Measurements from ENCODE around the gene OSBPL6. TPM values are rescaled to one million over a fixed set of nuclear protein-coding genes. Genes with fewer than 3 reads are reported as not detected.

Gene OSBPL6
- total RNA-seq, 1 donor from 2014 or later, result 3.6 TPM

- TF ChIP-seq CTCF (IDR thresholded peaks at IDR 0.05; ENCODE audit: insufficient read depth, low read length, poor library complexity, severe bottlenecking), result no peak
- Histone ChIP-seq H3K4me3 (ENCODE audit: low read depth, low read length) (no peak overlapping the region), H3K36me3 (ENCODE audit: control insufficient read depth, insufficient read depth, low read length) (no peaks in the 10 kb centered on the region), H3K27me3 (ENCODE audit: control insufficient read depth, insufficient read depth, low read length) (no peaks in the 10 kb centered on the region)
- no peak for DNase-seq (ENCODE audit: low read depth)
These were observed 40.3 kb downstream of the OSBPL6 start for GRCh38 chr2:178234648-178235047.

GRCh38 chr2:178237488-178238153 lies 43.3 kb downstream of the OSBPL6 start:
- no peak for DNase-seq (ENCODE audit: low read depth)
- no peak for TF ChIP-seq CTCF (IDR thresholded peaks at IDR 0.05; ENCODE audit: insufficient read depth, low read length, poor library complexity, severe bottlenecking)
- no peaks in the 10 kb centered on the region for H3K36me3 ChIP-seq (ENCODE audit: control insufficient read depth, insufficient read depth, low read length)
- no peaks in the 10 kb centered on the region for H3K27me3 ChIP-seq (ENCODE audit: control insufficient read depth, insufficient read depth, low read length)
- H3K4me3 ChIP-seq (ENCODE audit: low read depth, low read length), result no peak overlapping the region

- H3K36me3 ChIP-seq (ENCODE audit: control insufficient read depth, insufficient read depth, low read length), result no peaks in the 10 kb centered on the region
- no peak overlapping the region for H3K4me3 ChIP-seq (ENCODE audit: low read depth, low read length)
- TF ChIP-seq CTCF (IDR thresholded peaks at IDR 0.05; ENCODE audit: insufficient read depth, low read length, poor library complexity, severe bottlenecking), result no peak
- no peak for DNase-seq (ENCODE audit: low read depth)
- no peaks in the 10 kb centered on the region for H3K27me3 ChIP-seq (ENCODE audit: control insufficient read depth, insufficient read depth, low read length)
These were observed 43.8 kb downstream of the OSBPL6 start for GRCh38 chr2:178238154-178238521.

- Histone ChIP-seq H3K36me3 (ENCODE audit: control insufficient read depth, insufficient read depth, low read length) (no peaks in the 10 kb centered on the region), H3K27me3 (ENCODE audit: control insufficient read depth, insufficient read depth, low read length) (no peaks in the 10 kb centered on the region), H3K4me3 (ENCODE audit: low read depth, low read length) (no peak overlapping the region)
- DNase-seq (ENCODE audit: low read depth), result no peak
- no peak for TF ChIP-seq CTCF (IDR thresholded peaks at IDR 0.05; ENCODE audit: insufficient read depth, low read length, poor library complexity, severe bottlenecking)
These were observed 44.4 kb downstream of the OSBPL6 start for GRCh38 chr2:178238750-178239149.

- peak; percentile 81 for DNase-seq (ENCODE audit: low read depth)
- no peak for TF ChIP-seq CTCF (IDR thresholded peaks at IDR 0.05; ENCODE audit: insufficient read depth, low read length, poor library complexity, severe bottlenecking)
- H3K27me3 ChIP-seq (ENCODE audit: control insufficient read depth, insufficient read depth, low read length), result no peaks in the 10 kb centered on the region
- H3K4me3 ChIP-seq (ENCODE audit: low read depth, low read length), result no peak overlapping the region
- no peaks in the 10 kb centered on the region for H3K36me3 ChIP-seq (ENCODE audit: control insufficient read depth, insufficient read depth, low read length)
These were observed 47.7 kb downstream of the OSBPL6 start for GRCh38 chr2:178241844-178242551.

GRCh38 chr2:178242552-178242883 lies 48.2 kb downstream of the OSBPL6 start:
- Histone ChIP-seq H3K4me3 (ENCODE audit: low read depth, low read length) (no peak overlapping the region), H3K36me3 (ENCODE audit: control insufficient read depth, insufficient read depth, low read length) (no peaks in the 10 kb centered on the region), H3K27me3 (ENCODE audit: control insufficient read depth, insufficient read depth, low read length) (no peaks in the 10 kb centered on the region)
- no peak for DNase-seq (ENCODE audit: low read depth)
- TF ChIP-seq CTCF (IDR thresholded peaks at IDR 0.05; ENCODE audit: insufficient read depth, low read length, poor library complexity, severe bottlenecking), result no peak

Data from kidney epithelial cell (primary cell).